LoVo (cell line): Measurements from ENCODE around the gene UGT1A8.
A peak's percentile ranks its signal among the peaks of the same experiment; 100 is the strongest.
"Not testable (repeated sequence)": the region's sequence is repeated elsewhere in the genome, so short reads cannot be mapped to it uniquely, and the experiment has no call there.

Source experiments
- DNase-seq: peaks from one replicate; pipeline ENCODE4 v3.0.0-alpha.2; 2016; ENCODE audit warnings: low spot score

The UGT1A8 gene

DNA sequence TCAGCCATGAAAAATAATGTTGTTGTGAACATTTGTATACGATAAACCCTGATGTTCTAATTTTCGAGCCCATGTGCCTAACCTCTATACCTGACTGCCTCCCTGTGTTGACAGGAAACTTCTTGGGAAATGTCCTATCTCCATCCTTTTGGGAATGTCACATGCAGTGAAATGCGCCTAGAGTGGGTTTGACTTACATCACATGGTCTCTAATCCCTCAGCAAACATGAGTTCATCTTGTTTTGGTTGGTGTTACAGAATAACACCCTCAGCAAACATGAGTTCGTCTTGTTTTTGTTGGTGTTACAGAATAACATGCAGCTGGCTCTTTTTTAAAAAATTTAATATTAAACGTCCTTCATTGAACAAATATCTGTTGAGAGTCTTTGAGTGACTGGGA lies 70.9 kb downstream of the UGT1A8 start:
- DNase-seq = peak; percentile 38

DNA sequence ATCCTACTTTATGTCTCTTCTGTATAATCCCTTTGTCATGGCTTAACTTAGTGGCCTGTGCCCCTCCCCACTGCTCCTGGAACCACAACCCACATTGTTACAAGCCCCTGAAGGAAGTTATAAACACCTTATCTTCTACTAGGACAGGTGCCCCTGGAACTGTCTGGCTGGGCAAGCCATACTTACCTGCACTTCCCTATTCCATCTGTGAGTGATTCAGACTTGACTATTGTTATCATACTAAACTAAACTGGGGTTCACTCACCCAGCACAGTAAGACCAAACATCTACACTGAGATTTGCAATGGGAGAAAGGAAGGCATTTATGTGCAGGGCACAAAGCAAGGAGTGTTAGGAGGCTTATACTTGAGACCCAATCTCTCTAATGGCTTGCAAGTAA lies 71.6 kb downstream of the UGT1A8 start:
- DNase-seq = peak; percentile 61

DNA sequence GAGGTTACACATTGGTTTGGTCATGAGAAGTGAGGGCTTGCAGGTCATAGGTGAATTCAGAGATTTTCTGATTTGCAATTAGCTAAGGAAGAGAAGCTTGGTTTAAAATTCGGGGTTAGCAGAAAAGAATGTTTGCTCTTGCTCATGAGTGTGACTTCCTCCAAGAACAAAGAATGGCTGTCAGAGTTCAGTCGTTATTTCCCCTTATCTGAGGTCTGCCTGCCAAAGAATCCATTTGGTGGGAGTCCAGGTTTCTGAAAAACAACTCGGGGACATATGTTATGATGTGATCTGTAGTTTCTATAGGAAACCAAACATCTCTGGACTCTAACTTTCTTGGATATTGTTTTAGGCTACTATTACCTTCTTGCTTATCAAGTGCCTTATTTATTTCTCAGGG lies 72.1 kb downstream of the UGT1A8 start:
- peak; percentile 31 for DNase-seq

DNA sequence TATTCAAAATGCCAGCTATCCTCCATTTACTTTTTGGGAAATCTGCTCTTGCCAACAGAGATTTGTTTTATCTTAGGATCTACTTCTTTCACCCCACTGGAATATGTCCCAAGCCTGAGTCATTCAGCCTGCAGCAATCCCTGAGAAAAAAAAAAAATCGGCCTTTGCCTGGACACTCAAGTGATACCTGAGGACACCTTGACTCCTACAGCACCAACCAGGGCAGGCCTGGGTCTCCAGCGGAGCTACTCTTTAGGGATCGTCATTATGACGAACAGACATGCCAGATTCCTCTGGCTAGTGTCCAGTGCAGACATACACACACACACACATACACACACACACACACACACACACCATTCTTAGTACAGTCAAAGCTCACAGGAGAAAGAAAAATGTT lies 73.0 kb downstream of the UGT1A8 start:
- DNase-seq = peak; percentile 80

DNA sequence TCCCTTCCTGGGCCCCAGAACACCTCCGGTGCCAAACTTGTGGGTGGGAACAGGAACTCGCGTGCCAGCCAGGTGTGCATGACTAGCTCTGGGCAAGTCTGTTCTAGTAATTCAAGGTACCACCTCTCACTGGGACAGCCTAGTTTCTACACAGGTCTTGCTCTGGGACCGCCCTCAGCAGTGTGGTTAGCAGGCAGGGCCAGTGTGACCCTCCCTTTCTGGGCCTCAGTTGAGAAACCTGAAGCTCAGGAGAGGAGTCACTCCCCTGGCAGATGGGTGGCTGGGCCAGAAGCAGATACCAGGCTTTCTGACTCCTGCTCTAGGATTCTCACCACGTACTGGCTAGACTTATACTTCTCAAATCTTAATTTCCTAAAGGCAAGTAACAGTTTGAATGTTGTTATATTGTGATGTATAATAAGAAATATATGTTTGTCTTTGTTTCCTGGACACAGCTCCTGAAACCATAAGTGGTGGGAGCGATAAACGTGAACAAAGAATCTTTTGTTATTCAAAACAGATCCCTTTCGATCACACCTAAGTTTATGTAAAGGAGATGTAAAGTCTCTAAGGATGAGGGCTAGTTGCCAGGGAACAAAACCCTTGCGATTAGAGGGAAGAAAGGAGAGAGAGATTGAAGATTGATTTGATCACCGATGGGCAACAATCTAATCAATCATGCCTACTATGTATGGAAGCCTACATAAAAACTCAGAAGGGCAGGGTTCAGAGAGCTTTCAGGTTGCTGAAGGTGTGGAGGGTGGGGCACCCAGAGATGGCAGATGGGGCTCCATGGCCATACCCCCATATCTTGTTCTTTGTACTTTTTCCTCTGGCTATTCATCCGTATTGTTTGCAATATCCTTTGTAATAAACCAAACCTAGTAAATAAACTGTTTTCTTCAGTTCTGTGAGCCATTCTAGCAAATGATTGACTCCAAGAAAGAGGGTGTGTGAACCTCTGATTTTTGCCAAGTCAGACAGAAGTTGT lies 74.3 kb downstream of the UGT1A8 start:
- peak; percentile 88 for DNase-seq

DNA sequence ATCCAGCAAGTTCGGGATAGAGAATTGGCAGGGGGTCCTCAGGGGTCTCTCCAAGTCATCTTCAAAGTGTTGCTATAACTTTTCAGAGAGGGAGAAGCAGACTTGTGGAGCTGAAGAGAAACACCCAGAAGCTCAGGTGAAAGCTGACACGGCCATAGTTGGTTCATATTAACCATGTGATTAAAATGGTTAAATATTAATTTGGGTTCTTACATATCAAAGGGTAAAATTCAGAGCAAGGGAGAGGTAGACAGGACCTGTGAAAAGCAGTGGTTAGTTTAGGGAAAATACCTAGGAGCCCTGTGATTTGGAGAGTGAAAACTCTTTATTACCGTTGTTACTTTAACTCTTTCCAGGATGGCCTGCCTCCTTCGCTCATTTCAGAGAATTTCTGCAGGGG lies 75.2 kb downstream of the UGT1A8 start, which contains the start of gene UGT1A6:
Gene UGT1A6, plus strand, starts transcription at position 243 of the 400 bp plus-strand sequence. Its CDS starts 115 bp downstream, at position 358.
- peak; percentile 65 for DNase-seq

DNA sequence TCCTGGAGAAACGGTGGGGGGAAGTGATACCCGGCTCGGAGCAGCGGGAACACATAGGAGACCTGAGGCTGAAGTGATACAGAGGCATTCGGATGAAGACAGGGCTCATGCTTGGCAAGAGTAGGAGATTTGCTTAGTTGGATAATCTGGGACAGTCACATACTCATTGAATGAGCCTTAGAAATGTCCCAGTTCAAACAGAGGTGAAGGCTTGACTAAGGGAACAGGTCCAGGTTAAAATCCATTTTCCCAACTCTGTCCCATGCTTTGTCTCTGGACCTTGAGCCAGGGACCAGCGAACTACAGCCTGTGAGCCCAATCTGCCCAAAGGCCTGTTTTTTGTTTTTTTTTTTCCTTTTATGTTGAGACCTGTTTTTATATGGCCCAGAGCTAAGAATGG lies 76.5 kb downstream of the UGT1A8 start:
- no peak for DNase-seq

DNA sequence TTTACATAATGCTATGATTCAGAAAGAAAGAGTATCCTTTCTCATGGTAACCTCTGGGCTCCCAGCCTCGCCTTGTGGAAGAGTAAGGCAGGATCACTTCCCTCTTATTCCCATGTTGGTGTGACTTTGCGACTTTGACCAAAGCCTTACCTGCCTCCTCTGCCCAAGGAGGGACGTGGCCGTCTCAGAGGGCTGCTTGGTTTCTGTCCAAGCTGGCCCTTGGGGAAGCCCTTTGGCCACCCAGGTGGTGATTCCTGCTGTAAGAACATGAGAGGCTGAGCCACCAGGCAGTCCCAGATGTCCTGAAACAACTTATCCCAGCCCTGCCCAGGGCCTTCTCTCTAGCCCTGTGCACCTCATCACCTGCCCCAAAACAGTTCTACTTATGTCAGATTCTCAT lies 81.3 kb downstream of the UGT1A8 start:
- no peak for DNase-seq

DNA sequence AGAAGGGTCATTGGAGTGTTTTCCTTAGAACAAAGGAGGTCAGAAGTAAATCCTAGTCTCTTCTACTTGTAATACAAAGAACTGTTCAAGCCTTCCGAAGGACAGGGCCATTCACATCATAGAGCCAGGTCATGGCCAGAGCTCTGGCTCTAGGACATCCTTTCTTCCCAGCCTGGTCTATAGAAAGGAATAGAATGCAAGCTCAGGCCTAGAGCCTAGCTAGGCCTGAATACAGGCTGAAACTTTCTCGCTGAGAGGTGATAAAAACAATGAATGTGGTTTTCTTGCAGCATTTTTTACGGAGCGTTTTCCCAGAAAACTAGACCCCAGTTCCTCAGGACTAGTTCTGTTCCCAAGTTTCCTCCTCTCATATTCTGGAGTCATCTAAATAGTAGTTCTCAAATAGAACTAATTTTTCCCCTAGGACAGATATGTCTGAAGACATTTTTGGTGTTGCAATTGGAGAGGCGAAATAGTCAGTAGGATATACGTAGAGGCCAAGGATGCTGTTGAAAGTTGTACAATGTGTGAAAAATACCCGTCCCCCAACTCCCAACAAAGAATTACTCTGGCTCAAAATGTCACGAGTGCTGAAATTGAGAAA lies 82.1 kb downstream of the UGT1A8 start:
- no peak for DNase-seq

DNA sequence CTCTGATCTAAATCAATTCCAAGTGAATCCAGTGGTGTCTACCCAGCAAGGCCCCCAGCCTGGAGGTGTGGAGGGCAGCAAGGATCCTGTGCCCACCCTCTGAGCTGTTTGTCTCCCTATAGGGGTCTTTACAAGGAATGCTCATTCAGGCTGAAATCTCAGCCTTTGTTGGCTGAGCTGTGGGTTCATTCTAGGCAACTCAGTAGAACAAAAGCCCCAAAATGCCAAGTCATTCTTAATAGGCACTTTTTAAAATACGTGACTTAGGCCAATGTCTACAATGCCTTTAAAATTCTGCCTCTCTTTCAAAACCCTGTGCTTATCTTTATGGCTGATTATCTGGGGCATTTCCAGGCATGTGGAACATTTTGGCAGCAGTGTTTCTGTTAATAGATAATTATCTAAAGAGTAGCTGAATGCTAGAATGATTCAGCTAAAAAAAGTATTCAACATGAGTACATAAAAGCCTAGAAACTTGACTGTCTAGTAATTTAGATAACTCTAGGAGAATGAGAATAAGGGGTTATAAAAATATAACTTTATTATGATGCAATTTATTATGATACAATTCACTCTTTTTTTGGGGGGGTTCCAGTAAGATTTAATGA lies 82.7 kb downstream of the UGT1A8 start:
- DNase-seq = peak; percentile 90

DNA sequence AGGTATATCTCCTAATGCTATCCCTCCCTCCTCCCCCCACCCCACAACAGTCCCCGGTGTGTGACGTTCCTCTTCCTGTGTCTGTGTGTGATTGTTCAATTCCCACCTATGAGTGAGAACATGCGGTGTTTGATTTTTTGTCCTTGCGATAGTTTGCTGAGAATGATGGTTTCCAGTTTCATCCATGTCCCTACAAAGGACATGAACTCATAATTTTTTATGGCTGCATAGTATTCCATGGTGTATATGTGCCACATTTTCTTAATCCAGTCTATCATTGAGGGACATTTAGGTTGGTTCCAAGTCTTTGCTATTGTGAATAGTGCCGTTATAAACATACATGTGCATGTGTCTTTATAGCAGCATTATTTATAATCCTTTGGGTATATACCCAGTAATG lies 83.4 kb downstream of the UGT1A8 start:
- DNase-seq = not testable (repeated sequence)

DNA sequence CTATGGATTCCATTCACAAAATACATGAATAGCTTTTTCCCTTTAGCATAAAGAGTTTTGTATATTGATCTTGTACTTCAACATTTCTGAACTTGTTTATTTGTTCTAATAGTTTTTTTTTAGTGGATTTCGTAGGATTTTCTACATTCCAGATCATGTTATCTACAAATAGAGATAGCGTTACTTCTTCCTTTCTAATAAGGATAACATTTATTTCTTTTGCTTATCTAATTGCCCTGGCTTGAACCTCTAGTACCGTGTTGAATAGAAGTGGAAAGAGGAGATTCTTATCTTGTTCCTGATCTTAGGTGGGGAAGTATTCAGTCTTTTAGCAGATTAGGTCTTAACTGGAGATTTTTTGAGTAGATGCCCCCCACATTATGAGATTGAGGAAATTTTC lies 84.8 kb downstream of the UGT1A8 start:
- DNase-seq = no peak

DNA sequence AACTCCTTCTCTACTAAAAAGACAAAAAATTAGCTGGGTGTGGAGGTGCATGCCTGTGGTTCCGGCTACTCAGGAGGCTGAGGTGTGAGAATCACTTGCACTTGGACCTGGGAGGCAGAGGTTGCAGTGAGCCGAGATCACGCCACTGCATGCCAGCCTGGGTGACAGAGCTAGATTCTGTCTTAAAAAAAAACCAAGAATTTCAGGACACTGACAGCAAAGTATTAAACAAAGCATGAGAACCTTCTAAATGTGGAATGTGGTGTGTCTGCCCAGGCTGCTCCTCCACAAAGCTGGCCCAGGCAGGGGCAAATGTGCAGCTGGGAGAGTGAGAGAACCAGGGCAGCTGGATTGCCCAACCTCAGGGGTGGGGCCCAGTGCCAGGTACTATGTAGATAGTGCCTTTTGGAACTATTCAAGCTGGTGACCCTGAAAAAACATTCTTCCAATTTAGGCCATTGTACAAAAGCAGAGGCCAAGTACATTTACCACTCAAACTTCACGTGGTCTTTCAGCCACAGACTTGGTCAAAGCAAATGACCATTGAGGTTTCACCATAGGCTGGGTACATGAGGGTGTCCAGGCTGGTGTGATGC lies 88.6 kb downstream of the UGT1A8 start:
- no peak for DNase-seq

DNA sequence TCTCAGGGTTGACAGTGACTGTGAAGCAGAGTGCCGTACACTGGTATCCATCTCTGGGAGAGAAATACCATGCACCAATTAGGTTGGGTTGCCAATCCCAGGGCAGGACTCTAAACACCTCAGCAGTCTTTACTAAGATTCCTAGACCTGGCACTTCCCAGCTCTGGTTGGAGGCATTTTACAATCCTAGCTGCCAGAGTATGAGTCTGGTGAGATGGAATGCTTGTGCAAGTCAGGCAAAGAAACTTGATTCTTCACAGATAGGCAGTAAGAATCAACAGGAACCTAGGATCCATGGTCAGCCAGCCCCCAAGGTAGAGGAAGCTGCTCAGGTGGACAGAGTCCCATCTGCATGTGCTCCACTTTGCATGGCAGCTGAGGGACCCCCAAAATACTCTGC lies 89.3 kb downstream of the UGT1A8 start:
- DNase-seq = no peak

DNA sequence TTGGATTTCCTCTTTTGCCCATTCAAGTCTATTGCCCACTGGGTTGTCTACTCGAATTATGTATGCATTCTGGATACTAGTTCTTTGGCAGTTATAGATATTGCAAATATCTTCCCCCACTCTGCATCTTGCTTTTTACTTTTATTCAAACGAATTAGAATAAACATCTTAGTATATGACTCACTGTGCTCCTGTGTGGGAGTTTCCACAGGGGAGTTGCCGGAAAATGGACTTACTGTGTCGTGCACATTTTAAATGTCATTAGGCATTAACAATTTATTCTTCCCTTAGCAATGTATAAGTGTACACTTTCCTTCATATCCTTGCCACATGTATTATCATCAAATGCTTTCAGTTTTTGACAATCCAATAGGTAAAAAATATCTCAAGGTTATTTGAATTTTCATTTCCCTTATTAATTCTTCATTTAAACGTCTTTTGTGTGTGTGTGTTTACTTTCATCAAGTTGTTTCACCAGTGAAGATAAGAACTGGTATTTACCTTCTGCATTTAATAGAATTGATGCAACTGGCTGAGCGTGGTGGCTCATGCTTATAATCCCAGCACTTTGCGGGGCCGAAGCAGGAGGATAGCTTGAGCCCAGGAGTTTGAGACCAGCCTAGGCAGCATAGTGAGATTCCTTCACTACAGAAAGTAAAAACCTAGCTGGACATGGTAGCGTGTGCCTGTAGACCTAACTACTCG lies 90.7 kb downstream of the UGT1A8 start:
- DNase-seq = no peak

DNA sequence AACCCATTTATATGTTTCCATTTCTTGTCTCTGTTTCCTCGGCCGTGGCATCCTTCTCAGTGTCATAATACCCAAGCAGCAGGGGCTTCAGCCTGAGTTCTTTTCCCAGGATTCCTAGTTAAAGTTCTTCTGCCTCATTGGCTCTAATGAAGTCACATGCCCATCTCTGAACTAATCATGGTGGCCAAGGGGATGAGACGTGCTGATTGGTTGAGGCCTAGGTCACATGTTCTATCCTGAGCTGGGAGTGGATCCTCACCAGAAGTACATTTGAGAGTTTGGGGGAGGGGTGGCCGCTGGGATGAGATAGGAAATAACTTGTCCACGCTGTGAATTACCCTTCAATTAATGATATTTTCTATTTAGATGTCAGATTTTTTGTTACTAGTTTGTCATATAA lies 91.5 kb downstream of the UGT1A8 start:
- DNase-seq = no peak

DNA sequence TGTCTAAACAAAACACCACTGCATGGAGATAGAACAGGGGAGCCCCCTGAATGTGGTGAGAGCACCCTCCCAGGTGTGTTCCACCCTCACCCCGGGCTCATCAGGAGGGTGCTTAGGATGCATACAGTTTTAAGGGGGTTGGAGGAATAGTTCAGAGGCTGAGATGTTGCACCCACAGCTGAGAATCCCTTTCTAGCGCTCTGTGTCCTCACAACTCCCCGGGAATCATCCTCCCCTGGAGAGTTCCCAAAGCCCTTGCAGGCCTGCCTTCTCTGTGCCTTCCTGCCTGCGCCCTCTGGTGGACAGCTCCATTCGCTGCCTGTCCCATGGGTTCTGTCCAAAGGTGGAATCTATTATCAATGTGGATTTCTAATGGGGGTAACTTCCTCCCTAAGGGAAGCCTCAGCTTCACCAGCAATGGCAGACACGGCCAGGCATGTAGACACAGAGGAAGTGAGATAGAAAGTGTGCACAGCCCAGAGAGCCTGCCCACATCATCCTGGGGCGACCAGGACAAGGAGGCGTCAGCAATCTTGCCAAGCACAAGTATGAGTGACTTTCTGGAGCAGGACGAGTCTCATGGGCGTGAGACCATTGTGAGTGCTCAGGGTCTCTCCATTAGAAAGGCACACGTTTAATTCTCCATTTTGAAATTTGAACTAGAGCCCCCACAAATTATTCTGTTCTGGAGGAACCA lies 94.0 kb downstream of the UGT1A8 start:
- DNase-seq = peak; percentile 73

DNA sequence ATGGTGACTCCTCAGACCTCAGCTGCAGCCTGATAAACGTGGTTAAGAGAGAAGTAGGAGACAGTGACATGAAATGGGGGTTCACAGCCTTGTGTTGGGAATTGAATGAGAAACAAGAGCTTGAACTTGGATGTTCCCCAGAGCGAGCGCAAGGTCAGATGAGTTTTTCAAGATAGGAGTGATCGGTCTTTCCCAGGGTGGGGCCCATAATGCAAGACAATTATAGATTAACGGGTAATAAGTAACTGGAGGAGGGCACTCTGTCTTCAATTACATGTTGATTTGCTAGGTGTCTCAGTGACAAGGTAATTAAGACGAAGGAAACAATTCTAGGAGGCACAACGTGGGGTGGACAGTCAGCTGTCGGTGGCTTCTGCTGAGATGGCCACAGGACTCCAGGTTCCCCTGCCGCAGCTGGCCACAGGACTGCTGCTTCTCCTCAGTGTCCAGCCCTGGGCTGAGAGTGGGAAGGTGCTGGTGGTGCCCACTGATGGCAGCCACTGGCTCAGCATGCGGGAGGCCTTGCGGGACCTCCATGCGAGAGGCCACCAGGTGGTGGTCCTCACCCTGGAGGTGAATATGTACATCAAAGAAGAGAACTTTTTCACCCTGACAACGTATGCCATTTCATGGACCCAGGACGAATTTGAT lies 95.3 kb downstream of the UGT1A8 start, which contains the start of gene UGT1A5:
Gene UGT1A5, plus strand, starts transcription at position 297 of the 651 bp plus-strand sequence. Its CDS starts 85 bp downstream, at position 382.
- DNase-seq = no peak

DNA sequence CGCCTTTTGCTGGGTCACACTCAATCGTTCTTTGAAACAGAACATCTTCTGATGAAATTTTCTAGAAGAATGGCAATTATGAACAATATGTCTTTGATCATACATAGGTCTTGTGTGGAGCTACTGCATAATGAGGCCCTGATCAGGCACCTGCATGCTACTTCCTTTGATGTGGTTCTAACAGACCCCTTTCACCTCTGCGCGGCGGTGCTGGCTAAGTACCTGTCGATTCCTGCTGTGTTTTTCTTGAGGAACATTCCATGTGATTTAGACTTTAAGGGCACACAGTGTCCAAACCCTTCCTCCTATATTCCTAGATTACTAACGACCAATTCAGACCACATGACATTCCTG lies 95.8 kb downstream of the UGT1A8 start:
- no peak for DNase-seq

DNA sequence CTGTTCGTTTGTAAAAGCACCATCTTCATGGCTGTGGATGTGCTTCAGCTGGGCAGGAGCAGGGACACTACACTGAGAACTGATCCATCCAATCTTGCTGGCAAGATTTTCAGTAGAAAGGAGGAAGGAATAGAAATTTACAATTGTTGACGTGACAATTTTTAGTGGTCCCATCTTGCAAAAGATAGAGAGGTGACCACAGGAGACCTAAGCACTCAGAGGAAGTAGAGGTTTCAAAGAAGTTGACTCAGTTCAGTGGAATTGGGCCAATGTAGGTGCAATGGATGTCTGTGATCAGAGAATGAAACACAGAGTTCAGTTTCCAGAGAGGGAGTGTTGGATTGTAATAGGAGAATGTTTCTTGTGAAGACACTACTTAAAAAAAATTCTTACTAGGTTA lies 96.7 kb downstream of the UGT1A8 start:
- no peak for DNase-seq

DNA sequence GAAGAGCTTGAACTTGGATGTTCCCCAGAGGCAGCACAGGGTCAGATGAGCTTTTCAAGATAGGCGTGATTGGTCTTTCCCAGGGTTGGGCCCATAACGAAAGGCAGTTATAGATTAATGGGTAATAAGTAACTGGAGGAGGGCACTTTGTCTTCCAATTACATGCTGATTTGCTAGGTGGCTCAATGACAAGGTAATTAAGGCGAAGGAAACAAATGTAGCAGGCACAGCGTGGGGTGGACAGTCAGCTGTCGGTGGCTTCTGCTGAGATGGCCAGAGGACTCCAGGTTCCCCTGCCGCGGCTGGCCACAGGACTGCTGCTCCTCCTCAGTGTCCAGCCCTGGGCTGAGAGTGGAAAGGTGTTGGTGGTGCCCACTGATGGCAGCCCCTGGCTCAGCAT lies 101.1 kb downstream of the UGT1A8 start, which contains the start of gene UGT1A4:
Gene UGT1A4, plus strand, starts transcription at position 185 of the 400 bp plus-strand sequence. Its CDS starts 85 bp downstream, at position 270.
- DNase-seq = no peak
